ENCODE data around the gene LTBP3. TPM values are rescaled to one million over a fixed set of nuclear protein-coding genes. Genes with fewer than 3 reads are reported as not detected.

Gene LTBP3
- total and polyA plus RNA-seq, 2 of the 13 experiments (the other 11 are each of a cell fraction or from before 2014, with no cell fraction given): 12.2 to 68.1 TPM

- TF ChIP-seq EHMT2 (IDR thresholded peaks at IDR 0.05; ENCODE audit: borderline replicate concordance, low read depth, low read length) (no peak), ZNF75D (CRISPR knock-in tag; IDR thresholded peaks at IDR 0.05; ENCODE audit: borderline replicate concordance) (no peak), SRSF1 (optimal IDR thresholded peaks at IDR 0.05; ENCODE audit: low read depth, low read length) (peak; percentile 80), ZNF468 (CRISPR knock-in tag; IDR thresholded peaks at IDR 0.05) (no peak), PBX2 (CRISPR knock-in tag; IDR thresholded peaks at IDR 0.05) (peak; percentile 51), MTERF4 (CRISPR knock-in tag; IDR thresholded peaks at IDR 0.05) (peak; percentile 40; the same call in 1 of the 2 replicates), ZNF619 (CRISPR knock-in tag; IDR thresholded peaks at IDR 0.05) (no peak), ZNF776 (CRISPR knock-in tag; IDR thresholded peaks at IDR 0.05) (peak; percentile 76), ZNF704 (CRISPR knock-in tag; IDR thresholded peaks at IDR 0.05; ENCODE audit: borderline replicate concordance) (no peak), RBAK (CRISPR knock-in tag; IDR thresholded peaks at IDR 0.05) (no peak), TP53 (CRISPR knock-in tag; conservative IDR thresholded peaks at IDR 0.05) (no peak; the same call in 1 of the 2 replicates), LRRFIP1 (CRISPR knock-in tag; conservative IDR thresholded peaks at IDR 0.05) (no peak), SP4 (CRISPR knock-in tag; IDR thresholded peaks at IDR 0.05) (peak; percentile 91), E2F1 (CRISPR knock-in tag; IDR thresholded peaks at IDR 0.05) (peak; percentile 91), TGIF2 (CRISPR knock-in tag; IDR thresholded peaks at IDR 0.05) (peak; percentile 93), ZNF777 (CRISPR knock-in tag; IDR thresholded peaks at IDR 0.05) (no peak; the same call in 1 of the 2 replicates), MLXIP (CRISPR knock-in tag; IDR thresholded peaks at IDR 0.05; ENCODE audit: borderline replicate concordance) (no peak), SIN3B (IDR thresholded peaks at IDR 0.05; ENCODE audit: low read length) (no peak), STAG1 (CRISPR knock-in tag; IDR thresholded peaks at IDR 0.05) (no peak; the same call in 1 of the 2 replicates)
Measured at GRCh38 chr11:65497141-65498041, 60.8 kb downstream of the LTBP3 start (continued).
